ENCODE results near the gene NOPCHAP1.

GRCh38 chr12:105001476-105001875 lies 15.4 kb downstream of the NOPCHAP1 start:
- TF ChIP-seq POLR2A (IDR thresholded peaks at IDR 0.05), result no peak
- TF ChIP-seq CTCF (IDR thresholded peaks at IDR 0.05), result no peak
